Testis (tissue), 2 donors: ENCODE results near the gene CDH12.

Experiments
- POLR2A ChIP-seq: fragments of 450-650 bp; IDR thresholded peaks from one replicate; pipeline ENCODE4 v1.6.1; 2017; ENCODE audit warnings: antibody characterized with exemption, mild to moderate bottlenecking, moderate library complexity
- TF ChIP-seq, protein P1 (sequence below), 3 experiments: fragments of 450-650 bp in 2 of 3; fragments of 200-600 bp in 1 of 3; sonication (generic) in 1 of 3; IDR thresholded peaks; one replicate each; pipeline ENCODE4 v1.5.1; 2016 to 2019; ENCODE audit warnings: antibody characterized with exemption in 3 of 3, mild to moderate bottlenecking in 2 of 3, moderate library complexity in 1 of 3

DNA sequence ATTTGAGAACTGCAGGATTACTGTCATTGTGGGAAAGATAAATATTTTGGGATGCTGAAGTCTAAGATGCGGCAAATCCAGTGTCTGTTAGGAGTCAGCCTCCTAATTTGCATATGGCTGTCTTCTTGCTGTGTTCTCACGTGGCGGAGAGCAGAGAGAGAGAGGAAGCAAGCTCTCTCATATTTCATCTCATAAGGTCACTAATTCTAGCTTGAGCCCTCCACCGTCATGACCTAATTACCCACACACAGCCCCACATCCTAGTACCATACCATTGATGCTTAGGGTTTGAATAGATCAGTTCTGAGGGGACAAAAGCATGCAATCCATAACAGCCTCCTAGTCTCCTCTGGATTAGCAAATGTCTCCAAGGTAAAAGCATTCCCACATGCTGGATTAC lies 124.5 kb downstream of the CDH12 start:
- TF ChIP-seq, protein P1, sequence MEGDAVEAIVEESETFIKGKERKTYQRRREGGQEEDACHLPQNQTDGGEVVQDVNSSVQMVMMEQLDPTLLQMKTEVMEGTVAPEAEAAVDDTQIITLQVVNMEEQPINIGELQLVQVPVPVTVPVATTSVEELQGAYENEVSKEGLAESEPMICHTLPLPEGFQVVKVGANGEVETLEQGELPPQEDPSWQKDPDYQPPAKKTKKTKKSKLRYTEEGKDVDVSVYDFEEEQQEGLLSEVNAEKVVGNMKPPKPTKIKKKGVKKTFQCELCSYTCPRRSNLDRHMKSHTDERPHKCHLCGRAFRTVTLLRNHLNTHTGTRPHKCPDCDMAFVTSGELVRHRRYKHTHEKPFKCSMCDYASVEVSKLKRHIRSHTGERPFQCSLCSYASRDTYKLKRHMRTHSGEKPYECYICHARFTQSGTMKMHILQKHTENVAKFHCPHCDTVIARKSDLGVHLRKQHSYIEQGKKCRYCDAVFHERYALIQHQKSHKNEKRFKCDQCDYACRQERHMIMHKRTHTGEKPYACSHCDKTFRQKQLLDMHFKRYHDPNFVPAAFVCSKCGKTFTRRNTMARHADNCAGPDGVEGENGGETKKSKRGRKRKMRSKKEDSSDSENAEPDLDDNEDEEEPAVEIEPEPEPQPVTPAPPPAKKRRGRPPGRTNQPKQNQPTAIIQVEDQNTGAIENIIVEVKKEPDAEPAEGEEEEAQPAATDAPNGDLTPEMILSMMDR (IDR thresholded peaks at IDR 0.05), result no peak
- TF ChIP-seq POLR2A, result no peak
